Measurements from ENCODE around the gene MAMDC4.

- TF ChIP-seq CTCF (IDR thresholded peaks at IDR 0.05; ENCODE audit: poor library complexity) (no peak), EZH2 (IDR thresholded peaks at IDR 0.05; ENCODE audit: borderline replicate concordance) (no peak), EZH2phosphoT487 (IDR thresholded peaks at IDR 0.05; ENCODE audit: low read depth, severe bottlenecking, unreplicated experiment) (no peak)
These were observed 38.5 kb downstream of the MAMDC4 start for GRCh38 chr9:136890661-136891060.
